ENCODE data around the gene CYP2A6.
A peak's percentile ranks its signal among the peaks of the same experiment; 100 is the strongest.
"Not testable (repeated sequence)": the region's sequence is repeated elsewhere in the genome, so short reads cannot be mapped to it uniquely, and the experiment has no call there.

Gene CYP2A6

GRCh38 chr19:40888191-40888590 lies 37.9 kb upstream of the CYP2A6 start:
- H3K27ac ChIP-seq, result no peak overlapping the region
- no peak for TF ChIP-seq CTCF (IDR thresholded peaks at IDR 0.05)
- no peak overlapping the region for H3K4me3 ChIP-seq (ENCODE audit: low read depth in 1 of 2, low read length in 1 of 2)
- no peaks in the 10 kb centered on the region for H3K9me3 ChIP-seq
- H3K36me3 ChIP-seq, result no peaks in the 10 kb centered on the region
- no peaks in the 10 kb centered on the region for H3K4me1 ChIP-seq (ENCODE audit: control insufficient read depth in 1 of 2, insufficient read depth in 1 of 2, low read depth in 1 of 2, low read length in 1 of 2)
- peaks cover 34% of the 10 kb centered on the region for H3K27me3 ChIP-seq

DNA sequence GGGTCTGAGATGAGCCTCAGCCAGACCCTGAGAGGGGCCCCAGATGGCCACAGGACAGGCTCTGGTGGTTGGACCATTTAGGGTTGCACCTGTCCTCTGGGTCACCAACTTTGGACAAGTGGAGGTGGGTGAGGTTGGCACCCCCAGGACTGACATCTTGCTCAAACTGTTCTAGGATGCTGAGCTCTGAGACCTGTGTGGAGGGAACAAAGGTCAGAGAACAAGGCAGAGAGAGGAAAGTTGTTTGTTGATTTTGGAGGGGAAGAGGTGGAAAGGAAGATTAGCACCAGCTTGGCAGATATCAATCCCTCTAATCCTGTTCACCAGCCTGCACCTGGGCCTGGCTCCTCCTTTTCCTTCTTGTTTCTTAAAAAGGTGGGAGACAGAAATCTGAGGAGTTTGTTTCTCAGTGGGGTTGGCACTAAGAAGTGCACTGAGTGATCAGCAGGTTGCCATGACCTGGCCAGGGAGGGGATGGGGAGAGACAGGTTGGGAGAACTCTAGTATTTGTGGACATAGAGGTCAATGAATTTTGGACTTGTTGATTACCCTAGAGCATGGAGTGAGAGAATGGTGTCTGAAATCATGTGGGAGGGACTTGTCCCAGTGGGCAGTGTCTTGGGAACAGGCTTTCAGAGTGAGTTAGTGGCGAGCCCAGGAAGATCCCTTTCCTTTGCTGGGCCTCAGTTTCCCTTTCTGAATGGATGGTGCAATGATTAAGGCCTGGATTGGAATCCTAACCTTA lies 34.1 kb upstream of the CYP2A6 start:
- not testable (repeated sequence) for H3K9me3 ChIP-seq; H3K4me3 ChIP-seq (ENCODE audit: low read depth in 1 of 2, low read length in 1 of 2); H3K27ac ChIP-seq

DNA sequence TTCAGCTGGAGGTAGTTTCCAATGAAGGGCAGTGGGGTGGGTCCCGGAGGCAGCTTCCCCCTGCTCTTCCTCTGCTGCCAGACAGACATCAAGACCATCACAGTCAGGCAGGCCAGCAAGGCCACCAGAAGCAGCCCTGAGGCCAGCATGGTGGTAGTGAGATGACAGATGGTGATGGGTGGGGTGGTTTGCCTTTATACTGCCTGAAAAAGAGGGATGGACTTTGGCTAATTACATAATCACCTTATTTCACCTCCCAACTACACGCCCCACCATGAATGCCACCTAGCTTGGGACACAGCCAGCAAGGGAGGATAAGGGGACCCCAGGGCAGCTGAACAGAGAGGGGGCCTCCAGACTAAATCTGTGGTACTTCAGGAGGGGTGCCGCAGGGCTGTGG lies 31.8 kb upstream of the CYP2A6 start, which contains the start of gene CYP2A7:
TSS of gene CYP2A7 (minus strand) at position 170 of the 400 bp plus-strand sequence. CDS start at position 149, 21 bp downstream.
- peaks cover 33% of the 10 kb centered on the region for H3K27me3 ChIP-seq
- H3K4me1 ChIP-seq (ENCODE audit: control insufficient read depth in 1 of 2, insufficient read depth in 1 of 2, low read depth in 1 of 2, low read length in 1 of 2); H3K4me3 ChIP-seq (ENCODE audit: low read depth in 1 of 2, low read length in 1 of 2); H3K36me3 ChIP-seq; H3K9me3 ChIP-seq; H3K27ac ChIP-seq: not testable (repeated sequence)

More for the DNA sequence above, 34.1 kb upstream of the CYP2A6 start:
- H3K27me3 ChIP-seq, result peaks cover 38% of the 10 kb centered on the region
- H3K4me1 ChIP-seq (ENCODE audit: control insufficient read depth in 1 of 2, insufficient read depth in 1 of 2, low read depth in 1 of 2, low read length in 1 of 2); H3K36me3 ChIP-seq: not testable (repeated sequence)

DNA sequence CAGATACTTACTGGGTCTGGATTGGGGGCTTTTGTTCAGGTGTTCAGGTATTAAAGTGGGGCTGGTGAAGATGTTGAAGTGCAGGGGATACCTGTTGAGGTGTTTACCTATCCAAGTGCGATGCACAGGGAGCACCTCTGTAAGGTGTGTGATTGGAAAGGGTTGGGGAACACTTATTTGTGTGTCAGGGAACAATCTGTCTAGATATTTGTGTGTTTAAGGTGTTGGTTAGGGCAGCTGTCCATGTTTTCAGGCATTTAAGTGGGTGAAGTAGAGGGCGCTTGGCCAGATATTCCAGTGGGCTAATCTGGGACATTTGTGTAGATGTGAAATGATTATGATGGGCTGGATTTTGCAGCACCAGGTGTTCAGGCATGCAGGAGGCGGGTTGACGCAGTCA lies 29.1 kb upstream of the CYP2A6 start:
- not testable (repeated sequence) for H3K36me3 ChIP-seq; H3K9me3 ChIP-seq; H3K27ac ChIP-seq; H3K4me3 ChIP-seq (ENCODE audit: low read depth in 1 of 2, low read length in 1 of 2)
- Histone ChIP-seq H3K27me3 (peaks cover 33% of the 10 kb centered on the region), H3K4me1 (ENCODE audit: control insufficient read depth in 1 of 2, insufficient read depth in 1 of 2, low read depth in 1 of 2, low read length in 1 of 2) (peaks cover 19 to 21% of the 10 kb centered on the region in 2 experiments)

GRCh38 chr19:40875526-40875951 lies 25.3 kb upstream of the CYP2A6 start:
- peak overlapping the region; percentile 36 to 55 for H3K4me3 ChIP-seq (ENCODE audit: low read depth in 1 of 2, low read length in 1 of 2)
- H3K9me3 ChIP-seq, H3K36me3 ChIP-seq: not testable (repeated sequence)
- peaks cover 14% of the 10 kb centered on the region for H3K27me3 ChIP-seq
- H3K27ac ChIP-seq, result peak overlapping the region; percentile 80
- peaks cover 19 to 21% of the 10 kb centered on the region in 2 experiments for H3K4me1 ChIP-seq (ENCODE audit: control insufficient read depth in 1 of 2, insufficient read depth in 1 of 2, low read depth in 1 of 2, low read length in 1 of 2)

DNA sequence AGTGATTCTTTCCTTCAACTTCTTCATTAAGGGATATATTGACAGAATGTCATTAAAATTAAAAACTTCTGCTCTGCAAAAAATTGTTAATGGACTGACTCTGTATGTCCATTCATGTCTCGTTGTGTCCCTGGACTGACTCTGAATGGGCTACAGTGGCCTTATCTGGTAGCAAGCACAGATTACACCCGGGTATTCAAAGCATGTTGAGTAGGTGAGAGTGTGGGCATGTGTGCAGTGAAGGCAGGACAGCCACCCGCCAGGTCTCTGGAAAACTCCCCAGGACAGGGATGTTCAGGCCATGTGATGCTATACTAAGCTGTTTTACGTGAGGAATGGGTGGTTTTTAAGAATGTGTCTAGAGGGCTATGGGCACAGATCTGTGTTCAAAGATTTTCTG lies 24.6 kb upstream of the CYP2A6 start:
- H3K36me3 ChIP-seq, H3K9me3 ChIP-seq, H3K27me3 ChIP-seq: not testable (repeated sequence)
- Histone ChIP-seq H3K4me3 (ENCODE audit: low read depth in 1 of 2, low read length in 1 of 2) (peak overlapping the region; percentile 36 to 55), H3K27ac (peak overlapping the region; percentile 80), H3K4me1 (ENCODE audit: control insufficient read depth in 1 of 2, insufficient read depth in 1 of 2, low read depth in 1 of 2, low read length in 1 of 2) (peaks cover 19 to 21% of the 10 kb centered on the region in 2 experiments)

DNA sequence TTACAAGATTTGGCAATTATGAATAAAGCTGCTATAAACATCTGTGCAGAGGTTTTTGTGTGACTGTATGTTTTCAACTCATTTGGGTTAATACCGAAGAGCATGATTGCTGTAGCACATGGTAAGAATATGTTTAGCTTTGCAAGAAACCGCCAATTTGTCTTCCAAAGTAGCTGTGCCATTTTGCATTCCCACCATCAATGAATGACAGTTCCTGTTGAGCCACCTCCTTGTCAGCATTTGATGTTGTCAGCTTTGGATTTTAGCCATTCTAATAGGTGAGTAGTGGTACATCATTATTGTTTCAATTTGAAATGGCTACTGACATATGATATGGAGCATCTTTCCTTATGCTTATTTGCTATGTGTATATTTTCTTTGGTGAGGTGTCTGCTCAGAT lies 23.6 kb upstream of the CYP2A6 start:
- not testable (repeated sequence) for H3K27me3 ChIP-seq; H3K9me3 ChIP-seq; H3K36me3 ChIP-seq; H3K4me3 ChIP-seq (ENCODE audit: low read depth in 1 of 2, low read length in 1 of 2); H3K27ac ChIP-seq
- H3K4me1 ChIP-seq (ENCODE audit: control insufficient read depth in 1 of 2, insufficient read depth in 1 of 2, low read depth in 1 of 2, low read length in 1 of 2), result peaks cover 19 to 21% of the 10 kb centered on the region in 2 experiments

DNA sequence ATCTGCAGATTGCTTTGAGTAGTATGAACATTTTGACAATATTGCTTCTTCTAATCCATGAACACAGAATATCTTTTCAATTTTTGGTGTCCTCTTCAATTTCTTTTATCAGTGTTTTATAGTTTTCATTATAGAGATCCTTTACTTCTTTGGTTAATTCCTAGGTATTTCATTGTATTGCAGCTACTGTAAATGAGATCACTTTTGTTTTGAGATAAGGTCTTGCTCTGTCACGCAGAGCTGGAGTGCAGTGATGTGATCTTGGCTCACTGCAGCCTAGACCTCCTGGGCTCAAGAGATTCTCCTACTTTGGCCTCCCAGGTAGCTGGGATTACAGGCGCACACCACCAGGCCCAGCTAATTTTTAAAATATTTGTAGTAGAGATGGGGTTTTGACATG lies 22.0 kb upstream of the CYP2A6 start:
- H3K36me3 ChIP-seq, result no peaks in the 10 kb centered on the region
- H3K27ac ChIP-seq, result no peak overlapping the region
- H3K4me1 ChIP-seq (ENCODE audit: control insufficient read depth in 1 of 2, insufficient read depth in 1 of 2, low read depth in 1 of 2, low read length in 1 of 2), result peaks cover 19 to 21% of the 10 kb centered on the region in 2 experiments
- no peaks in the 10 kb centered on the region for H3K9me3 ChIP-seq
- H3K4me3 ChIP-seq (ENCODE audit: low read depth in 1 of 2, low read length in 1 of 2), result no peak overlapping the region
- no peak for TF ChIP-seq CTCF (IDR thresholded peaks at IDR 0.05)
- no peaks in the 10 kb centered on the region for H3K27me3 ChIP-seq

All from neutrophil (primary cell).